OCI-LY1 (cell line): ENCODE results near the gene STAB1.
A peak's percentile ranks its signal among the peaks of the same experiment; 100 is the strongest.

Experiments
- H2AFZ ChIP-seq: fragments of 200-600 bp; sonication (generic), shearing (Covaris generic); 2 replicates; pipeline ENCODE4 v1.6.0; 2014; ENCODE audit warnings: antibody characterized with exemption, mild to moderate bottlenecking, low read length
- H3F3A ChIP-seq: fragments of 200-600 bp; sonication (generic), shearing (Covaris generic); 2 replicates; pipeline ENCODE4 v1.6.0; 2014; ENCODE audit warnings: mild to moderate bottlenecking, antibody characterized with exemption, low read length, moderate library complexity; ENCODE audit not compliant: insufficient read depth
- H3K27ac ChIP-seq: fragments of 200-600 bp; sonication (generic); 2 replicates; pipeline ENCODE4 v1.5.1; 2014; ENCODE audit warnings: low read length, mixed run types, mild to moderate bottlenecking, low read depth; ENCODE audit not compliant: poor library complexity, severe bottlenecking
- H3K27me3 ChIP-seq: fragments of 200-600 bp; sonication (generic); 2 replicates; pipeline ENCODE4 v1.6.0; 2014; ENCODE audit warnings: antibody characterized with exemption, mild to moderate bottlenecking, low read length, moderate library complexity; ENCODE audit not compliant: insufficient read depth
- H3K36me3 ChIP-seq: fragments of 200-600 bp; sonication (generic); 2 replicates; pipeline ENCODE4 v1.6.1; 2014; ENCODE audit warnings: mild to moderate bottlenecking, antibody characterized with exemption, low read length, moderate library complexity, mixed read lengths; ENCODE audit not compliant: insufficient read depth
- H3K4me1 ChIP-seq: fragments of 200-600 bp; sonication (generic); 2 replicates; pipeline ENCODE4 v1.5.1; 2014; ENCODE audit warnings: mild to moderate bottlenecking, low read length, moderate library complexity; ENCODE audit not compliant: insufficient read depth, severe bottlenecking
- H3K4me2 ChIP-seq: fragments of 200-600 bp; sonication (generic), shearing (Covaris generic); 2 replicates; pipeline ENCODE4 v1.6.1; 2014; ENCODE audit warnings: low read length
- H3K4me3 ChIP-seq: fragments of 200-600 bp; sonication (generic); 2 replicates; pipeline ENCODE4 v1.5.1; 2014; ENCODE audit warnings: low read length, low read depth, mild to moderate bottlenecking, mixed read lengths; ENCODE audit not compliant: poor library complexity, severe bottlenecking
- H3K79me2 ChIP-seq: fragments of 200-600 bp; shearing (Covaris generic); 2 replicates; pipeline ENCODE4 v1.6.1; 2016; ENCODE audit warnings: mixed run types, low read length, mixed read lengths; ENCODE audit not compliant: insufficient read depth
- H3K9ac ChIP-seq: fragments of 200-600 bp; sonication (generic), shearing (Covaris generic); 2 replicates; pipeline ENCODE4 v1.6.1; 2014; ENCODE audit warnings: mild to moderate bottlenecking, low read length, mixed read lengths
- H3K9me2 ChIP-seq: fragments of 200-600 bp; sonication (generic), shearing (Covaris generic); 2 replicates; pipeline ENCODE4 v1.6.1; 2014; ENCODE audit warnings: low read depth, mild to moderate bottlenecking, low read length, mixed read lengths
- H3K9me3 ChIP-seq: fragments of 200-600 bp; shearing (Covaris generic); 2 replicates; pipeline ENCODE4 v1.6.1; 2014; ENCODE audit warnings: low read length, mixed read lengths
- H4K20me1 ChIP-seq: fragments of 200-600 bp; sonication (generic), shearing (Covaris generic); 2 replicates; pipeline ENCODE4 v1.6.0; 2016; ENCODE audit warnings: mild to moderate bottlenecking, low read length; ENCODE audit not compliant: insufficient read depth
- CTCF ChIP-seq: fragments of 200-600 bp; sonication (generic), shearing (Covaris generic); IDR thresholded peaks from 2 replicates; pipeline ENCODE4 v1.5.1; 2017; ENCODE audit warnings: mild to moderate bottlenecking, antibody characterized with exemption, low read length, moderate library complexity, mixed read lengths
- EZH2 ChIP-seq: fragments of 200-600 bp; sonication (generic), shearing (Covaris generic); IDR thresholded peaks from 2 replicates; pipeline ENCODE4 v1.8.0; 2017; ENCODE audit warnings: borderline replicate concordance, mixed run types, mild to moderate bottlenecking, antibody characterized with exemption, low read length, moderate library complexity, mixed read lengths

The STAB1 gene

GRCh38 chr3:52506266-52506966 lies 11.3 kb downstream of the STAB1 start:
- Histone ChIP-seq H3K9me2 (no peaks in the 10 kb centered on the region), H3K4me2 (no peak overlapping the region), H3K36me3 (no peaks in the 10 kb centered on the region), H3F3A (no peaks in the 10 kb centered on the region), H2AFZ (no peak overlapping the region), H3K79me2 (no peaks in the 10 kb centered on the region), H3K27me3 (peaks cover 4% of the 10 kb centered on the region), H3K9me3 (no peaks in the 10 kb centered on the region), H4K20me1 (no peaks in the 10 kb centered on the region), H3K9ac (no peak overlapping the region), H3K4me1 (no peaks in the 10 kb centered on the region), H3K27ac (no peak overlapping the region), H3K4me3 (no peak overlapping the region)
- TF ChIP-seq CTCF (no peak), EZH2 (no peak)

- Histone ChIP-seq H3K9ac (no peak overlapping the region), H3K79me2 (no peaks in the 10 kb centered on the region), H4K20me1 (no peaks in the 10 kb centered on the region), H3K9me2 (no peaks in the 10 kb centered on the region), H2AFZ (no peak overlapping the region), H3K4me1 (no peaks in the 10 kb centered on the region), H3K36me3 (no peaks in the 10 kb centered on the region), H3K27ac (no peak overlapping the region), H3K9me3 (no peaks in the 10 kb centered on the region), H3K27me3 (peaks cover 4% of the 10 kb centered on the region), H3F3A (no peaks in the 10 kb centered on the region), H3K4me3 (no peak overlapping the region), H3K4me2 (no peak overlapping the region)
- TF ChIP-seq CTCF (no peak), EZH2 (no peak)
These were observed 12.2 kb downstream of the STAB1 start for GRCh38 chr3:52507359-52507758.

GRCh38 chr3:52509753-52510328 lies 14.7 kb downstream of the STAB1 start:
- Histone ChIP-seq H3K4me1 (no peaks in the 10 kb centered on the region), H4K20me1 (no peaks in the 10 kb centered on the region), H3K27ac (no peak overlapping the region), H3K4me2 (no peak overlapping the region), H3F3A (no peaks in the 10 kb centered on the region), H3K27me3 (peaks cover 8% of the 10 kb centered on the region), H3K36me3 (no peaks in the 10 kb centered on the region), H3K9me2 (no peaks in the 10 kb centered on the region), H3K9ac (no peak overlapping the region), H3K79me2 (no peaks in the 10 kb centered on the region), H3K4me3 (no peak overlapping the region), H3K9me3 (no peaks in the 10 kb centered on the region), H2AFZ (no peak overlapping the region)
- TF ChIP-seq CTCF (peak; percentile 60), EZH2 (no peak)
